ENCODE measurements around the gene DLG2. TPM values are rescaled to one million over a fixed set of nuclear protein-coding genes. Genes with fewer than 3 reads are reported as not detected.

Gene DLG2
- total and polyA plus RNA-seq, 2 donors (not counting 3 experiments of a cell fraction or from before 2014, with no cell fraction given): 0.15 to 1.1 TPM

DNA sequence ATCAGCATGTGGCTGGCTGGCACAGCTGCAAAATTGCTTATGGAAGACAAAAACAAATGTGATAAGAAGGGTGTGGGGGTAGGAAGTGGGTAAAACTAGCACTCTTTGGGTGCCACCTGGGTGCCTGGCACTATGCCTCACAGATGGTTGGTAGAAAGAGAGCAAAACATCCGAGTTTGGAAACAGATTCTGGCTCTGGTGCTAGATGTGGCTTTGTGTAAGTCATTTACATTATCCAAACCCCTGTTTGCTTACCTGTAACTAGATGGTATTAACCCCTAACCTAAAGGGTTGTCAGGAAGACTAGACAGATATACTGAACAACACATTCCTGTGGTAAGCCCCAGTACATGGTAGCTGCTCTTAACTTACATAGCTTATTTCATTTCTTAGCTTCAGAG, 905.6 kb downstream of the DLG2 start:
- intact Hi-C loops (cut with micrococcal nuclease): no loop called here
- no peak overlapping the region for H3K27ac ChIP-seq (ENCODE audit: insufficient read depth, low read depth, low read length)
- no peak for FAIRE-seq
- H2AFZ ChIP-seq (ENCODE audit: low read depth, low read length): no peak overlapping the region
- DNase-seq (ENCODE audit: low read depth, low spot score): no peak
- H3K27me3 ChIP-seq (ENCODE audit: control insufficient read depth in 2 of 2, insufficient read depth in 2 of 2, low read length in 2 of 2): no peaks in the 10 kb centered on the region
- no peak overlapping the region for H3K9ac ChIP-seq (replicated peaks; ENCODE audit: extremely low read depth, insufficient read depth, low read length)
- H3K9me3 ChIP-seq (replicated peaks; ENCODE audit: control insufficient read depth, insufficient read depth, low read length): no peaks in the 10 kb centered on the region
- no peaks in the 10 kb centered on the region for H3K79me2 ChIP-seq (ENCODE audit: control insufficient read depth, insufficient read depth, low read length)
- ChIA-PET CTCF (no interaction called here), POLR2A (no interaction called here)
- H3K4me2 ChIP-seq (ENCODE audit: insufficient read depth, low read length): no peak overlapping the region
- no peaks in the 10 kb centered on the region for H3K36me3 ChIP-seq (ENCODE audit: control insufficient read depth in 2 of 2, extremely low read depth in 1 of 2, insufficient read depth in 2 of 2, low read length in 2 of 2)
- no peaks in the 10 kb centered on the region for H4K20me1 ChIP-seq (replicated peaks; ENCODE audit: control insufficient read depth, extremely low read depth, insufficient read depth, low read length)
- no peaks in the 10 kb centered on the region for H3K9me1 ChIP-seq (replicated peaks; ENCODE audit: control insufficient read depth, extremely low read depth, insufficient read depth, low read length)
- H3K4me3 ChIP-seq (replicated peaks in 1 of 3; ENCODE audit: insufficient read depth in 1 of 3, low read depth in 1 of 3, low read length in 3 of 3): no peak overlapping the region
- TF ChIP-seq EZH2 (IDR thresholded peaks at IDR 0.05; ENCODE audit: borderline replicate concordance, low read depth, low read length, severe bottlenecking): no peak
- no peaks in the 10 kb centered on the region for H3K4me1 ChIP-seq (ENCODE audit: control insufficient read depth, extremely low read depth, insufficient read depth, low read length)
- dilution Hi-C loops (cut with MboI; ENCODE audit: extremely low pct_ligation_motif_present, low sequenced_read_pairs): no loop called here
- BruUV-seq (replicated peaks): no TSS peak

DNA sequence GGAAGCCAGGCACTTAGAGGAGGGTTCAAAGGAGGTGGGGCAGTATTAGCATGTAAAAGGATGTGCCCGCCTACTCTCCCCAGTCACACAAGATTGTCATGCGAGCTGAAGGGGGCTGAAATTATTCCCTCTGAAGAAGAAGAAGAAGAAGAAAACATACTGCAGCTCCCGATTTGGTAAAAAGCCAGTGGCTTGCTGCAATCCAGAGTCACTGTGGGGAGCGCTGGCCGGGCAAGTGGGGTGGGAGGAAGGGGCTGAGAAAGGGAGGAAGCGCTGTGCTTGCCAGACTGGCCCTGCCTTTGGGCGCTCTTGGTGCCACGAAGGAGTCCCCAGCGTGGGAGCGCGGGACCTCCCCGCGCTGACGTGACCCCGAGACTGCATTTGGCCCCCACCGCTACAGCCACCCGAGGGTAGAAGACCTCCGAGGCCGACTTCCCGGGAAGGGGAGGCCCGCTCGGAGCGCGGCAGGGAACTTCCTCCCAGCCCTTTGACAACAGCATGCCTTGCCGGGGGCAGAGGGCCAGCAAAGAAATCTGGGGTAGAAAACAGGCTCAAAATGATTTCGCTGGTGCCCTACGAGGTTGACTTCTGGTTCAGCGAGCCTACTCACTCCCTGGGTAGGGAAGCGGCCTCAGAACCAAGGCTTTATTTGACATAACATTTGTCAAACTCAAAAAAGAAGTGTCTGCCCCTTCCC, 906.3 kb downstream of the DLG2 start:
- dilution Hi-C loops (cut with MboI; ENCODE audit: extremely low pct_ligation_motif_present, low sequenced_read_pairs): no loop called here
- Histone ChIP-seq H3K27ac (ENCODE audit: insufficient read depth, low read depth, low read length) (no peak overlapping the region), H3K4me3 (replicated peaks in 1 of 3; ENCODE audit: insufficient read depth in 1 of 3, low read depth in 1 of 3, low read length in 3 of 3) (no peak overlapping the region), H3K9me1 (replicated peaks; ENCODE audit: control insufficient read depth, extremely low read depth, insufficient read depth, low read length) (no peaks in the 10 kb centered on the region), H3K4me2 (ENCODE audit: insufficient read depth, low read length) (no peak overlapping the region), H3K9ac (replicated peaks; ENCODE audit: extremely low read depth, insufficient read depth, low read length) (no peak overlapping the region), H3K4me1 (ENCODE audit: control insufficient read depth, extremely low read depth, insufficient read depth, low read length) (no peaks in the 10 kb centered on the region), H3K79me2 (ENCODE audit: control insufficient read depth, insufficient read depth, low read length) (no peaks in the 10 kb centered on the region), H4K20me1 (replicated peaks; ENCODE audit: control insufficient read depth, extremely low read depth, insufficient read depth, low read length) (no peaks in the 10 kb centered on the region), H3K9me3 (replicated peaks; ENCODE audit: control insufficient read depth, insufficient read depth, low read length) (no peaks in the 10 kb centered on the region), H3K27me3 (ENCODE audit: control insufficient read depth in 2 of 2, insufficient read depth in 2 of 2, low read length in 2 of 2) (no peaks in the 10 kb centered on the region), H2AFZ (ENCODE audit: low read depth, low read length) (no peak overlapping the region), H3K36me3 (ENCODE audit: control insufficient read depth in 2 of 2, extremely low read depth in 1 of 2, insufficient read depth in 2 of 2, low read length in 2 of 2) (no peaks in the 10 kb centered on the region)
- CTCF ChIA-PET: no interaction called here
- intact Hi-C loops (cut with micrococcal nuclease): no loop called here
- DNase-seq (ENCODE audit: low read depth, low spot score): no peak
- POLR2A ChIA-PET: no interaction called here
- no peak for TF ChIP-seq JUN (IDR thresholded peaks at IDR 0.05; ENCODE audit: borderline replicate concordance, insufficient read depth, insufficient read length, low read depth)
- no peak for TF ChIP-seq POLR2A (IDR thresholded peaks at IDR 0.05; ENCODE audit: low read depth, low read length)
- TF ChIP-seq, protein P1, sequence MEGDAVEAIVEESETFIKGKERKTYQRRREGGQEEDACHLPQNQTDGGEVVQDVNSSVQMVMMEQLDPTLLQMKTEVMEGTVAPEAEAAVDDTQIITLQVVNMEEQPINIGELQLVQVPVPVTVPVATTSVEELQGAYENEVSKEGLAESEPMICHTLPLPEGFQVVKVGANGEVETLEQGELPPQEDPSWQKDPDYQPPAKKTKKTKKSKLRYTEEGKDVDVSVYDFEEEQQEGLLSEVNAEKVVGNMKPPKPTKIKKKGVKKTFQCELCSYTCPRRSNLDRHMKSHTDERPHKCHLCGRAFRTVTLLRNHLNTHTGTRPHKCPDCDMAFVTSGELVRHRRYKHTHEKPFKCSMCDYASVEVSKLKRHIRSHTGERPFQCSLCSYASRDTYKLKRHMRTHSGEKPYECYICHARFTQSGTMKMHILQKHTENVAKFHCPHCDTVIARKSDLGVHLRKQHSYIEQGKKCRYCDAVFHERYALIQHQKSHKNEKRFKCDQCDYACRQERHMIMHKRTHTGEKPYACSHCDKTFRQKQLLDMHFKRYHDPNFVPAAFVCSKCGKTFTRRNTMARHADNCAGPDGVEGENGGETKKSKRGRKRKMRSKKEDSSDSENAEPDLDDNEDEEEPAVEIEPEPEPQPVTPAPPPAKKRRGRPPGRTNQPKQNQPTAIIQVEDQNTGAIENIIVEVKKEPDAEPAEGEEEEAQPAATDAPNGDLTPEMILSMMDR (IDR thresholded peaks at IDR 0.05; ENCODE audit: extremely low read depth in 1 of 2, insufficient read depth in 1 of 2, low read depth in 1 of 2, low read length in 2 of 2): no peak
- TF ChIP-seq GATA2 (IDR thresholded peaks at IDR 0.05; ENCODE audit: insufficient read depth, insufficient read length, low read depth, low read length): no peak
- no peak for TF ChIP-seq POLR2AphosphoS5 (IDR thresholded peaks at IDR 0.05; ENCODE audit: insufficient read depth, low read depth, low read length)
- no peak for TF ChIP-seq FOS (IDR thresholded peaks at IDR 0.05; ENCODE audit: borderline replicate concordance, insufficient read depth, low read length)
- no TSS peak for BruUV-seq (replicated peaks)
- no peak for FAIRE-seq
